ENCODE measurements around the gene TP53I13.

TP53I13 gene

DNA sequence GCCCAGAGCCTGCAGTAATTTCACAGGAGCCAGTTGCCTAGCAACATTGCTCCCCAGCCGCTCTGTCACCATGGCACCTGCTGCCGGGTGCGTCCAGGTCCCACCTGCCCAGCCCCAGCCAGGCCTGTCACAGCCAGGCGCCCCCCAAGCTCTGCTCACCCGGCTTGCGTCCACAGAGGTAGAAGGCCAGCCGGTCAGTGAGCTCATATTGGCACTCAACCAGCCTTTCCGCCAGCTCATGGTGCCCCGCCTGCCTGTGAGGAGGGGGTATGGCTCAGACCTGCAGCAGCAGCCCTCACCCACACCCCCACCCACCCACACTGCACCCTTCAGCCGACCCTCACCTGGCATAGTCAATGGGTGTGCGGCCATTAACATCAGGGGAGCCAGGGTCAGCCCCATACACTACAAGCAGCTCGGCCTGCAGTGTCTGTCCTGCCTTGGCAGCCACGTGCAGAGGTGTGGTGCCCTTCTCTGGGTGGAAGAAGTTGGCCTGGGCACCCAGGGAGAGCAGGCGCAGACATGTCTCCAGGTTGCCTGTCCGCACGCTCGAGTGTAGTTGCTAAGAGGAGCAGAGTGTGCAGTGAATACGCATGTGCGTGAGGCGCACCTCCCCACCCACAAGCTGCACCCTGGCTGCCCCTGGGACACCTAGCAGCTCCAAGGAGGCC lies 13.2 kb downstream of the TP53I13 start:
- POLR2A ChIA-PET, result interaction anchor here (0.6 to 2.0 kb wide), 4 partner anchors 10 to 223 kb away, joined by 3 to 14 read pairs (median 6); no protein-coding TSS in a partner anchor
- CTCF ChIA-PET, result interaction anchor here (0.6 to 5.9 kb wide), 13 partner anchors 11 to 1307 kb away, joined by 3 to 74 read pairs (median 5); partner anchors contain the start of genes ABHD15, ANKRD13B and TP53I13

DNA sequence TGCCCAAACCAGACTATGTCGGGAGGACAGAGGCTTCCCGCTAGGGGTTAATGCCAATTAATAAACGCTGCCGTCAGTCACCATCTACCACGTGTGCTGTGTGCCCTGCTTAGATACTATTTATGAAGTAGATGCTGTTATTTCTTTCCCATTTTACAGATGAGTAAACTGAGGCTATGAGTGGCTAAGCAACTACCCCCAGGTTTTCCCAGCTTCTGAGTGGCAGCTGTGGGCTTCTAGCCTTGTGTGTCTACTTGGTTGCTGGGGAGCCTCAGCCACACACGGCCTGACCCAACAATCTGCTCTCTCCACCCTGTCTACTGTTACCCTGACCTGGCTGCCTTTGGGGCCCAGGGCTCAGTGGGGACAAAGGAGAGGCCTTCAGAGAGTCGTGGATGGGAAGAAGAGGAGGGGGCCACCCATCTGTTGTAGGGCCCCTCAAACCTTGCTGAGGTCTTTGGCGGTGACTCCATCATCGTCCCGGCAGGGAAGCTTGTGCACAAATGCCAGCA lies 13.8 kb downstream of the TP53I13 start:
- no peak overlapping the region for H3K27ac ChIP-seq (ENCODE audit: extremely low read depth, low read depth, low read length)
- no peak overlapping the region for H3K4me3 ChIP-seq (ENCODE audit: low read depth, low read length)
- no peak for TF ChIP-seq ZFP3 (tag by site-specific recombination; IDR thresholded peaks at IDR 0.05; ENCODE audit: low read depth)
- TF ChIP-seq ZNF580 (tag by site-specific recombination; IDR thresholded peaks at IDR 0.05), result 0 out of 2 replicates have a peak, but pooled peaks have one; percentile 23
- ChIA-PET CTCF (interaction anchor here (0.6 to 5.9 kb wide), 9 partner anchors 9 to 1307 kb away, joined by 3 to 74 read pairs (median 5); partner anchors contain the start of genes ABHD15, ANKRD13B and TP53I13), POLR2A (interaction anchor here (2.0 kb wide), 1 partner anchor 9 kb away, joined by 14 read pairs; no protein-coding TSS in a partner anchor)
- H3K4me1 ChIP-seq (ENCODE audit: control insufficient read depth, insufficient read depth, low read length), result no peaks in the 10 kb centered on the region
- peaks cover 11 to 80% of the 10 kb centered on the region in 2 experiments; a peak in 2 of 3 replicates for H3K36me3 ChIP-seq (ENCODE audit: control insufficient read depth in 2 of 2, insufficient read depth in 1 of 2, low read length in 2 of 2)
- H3K9me3 ChIP-seq (ENCODE audit: control insufficient read depth, insufficient read depth, low read depth, low read length), result no peaks in the 10 kb centered on the region

More for the DNA sequence above, 13.2 kb downstream of the TP53I13 start:
- Histone ChIP-seq H3K4me1 (ENCODE audit: control insufficient read depth, insufficient read depth, low read length) (no peaks in the 10 kb centered on the region), H3K27ac (ENCODE audit: extremely low read depth, low read depth, low read length) (no peak overlapping the region), H3K4me3 (ENCODE audit: low read depth, low read length) (no peak overlapping the region), H3K9me3 (ENCODE audit: control insufficient read depth, insufficient read depth, low read depth, low read length) (no peaks in the 10 kb centered on the region), H3K36me3 (ENCODE audit: control insufficient read depth in 2 of 2, insufficient read depth in 1 of 2, low read length in 2 of 2) (peaks cover 11 to 83% of the 10 kb centered on the region in 2 experiments; a peak in 2 of 3 replicates)
- TF ChIP-seq, protein P1, sequence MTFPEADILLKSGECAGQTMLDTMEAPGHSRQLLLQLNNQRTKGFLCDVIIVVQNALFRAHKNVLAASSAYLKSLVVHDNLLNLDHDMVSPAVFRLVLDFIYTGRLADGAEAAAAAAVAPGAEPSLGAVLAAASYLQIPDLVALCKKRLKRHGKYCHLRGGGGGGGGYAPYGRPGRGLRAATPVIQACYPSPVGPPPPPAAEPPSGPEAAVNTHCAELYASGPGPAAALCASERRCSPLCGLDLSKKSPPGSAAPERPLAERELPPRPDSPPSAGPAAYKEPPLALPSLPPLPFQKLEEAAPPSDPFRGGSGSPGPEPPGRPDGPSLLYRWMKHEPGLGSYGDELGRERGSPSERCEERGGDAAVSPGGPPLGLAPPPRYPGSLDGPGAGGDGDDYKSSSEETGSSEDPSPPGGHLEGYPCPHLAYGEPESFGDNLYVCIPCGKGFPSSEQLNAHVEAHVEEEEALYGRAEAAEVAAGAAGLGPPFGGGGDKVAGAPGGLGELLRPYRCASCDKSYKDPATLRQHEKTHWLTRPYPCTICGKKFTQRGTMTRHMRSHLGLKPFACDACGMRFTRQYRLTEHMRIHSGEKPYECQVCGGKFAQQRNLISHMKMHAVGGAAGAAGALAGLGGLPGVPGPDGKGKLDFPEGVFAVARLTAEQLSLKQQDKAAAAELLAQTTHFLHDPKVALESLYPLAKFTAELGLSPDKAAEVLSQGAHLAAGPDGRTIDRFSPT (tag by site-specific recombination; IDR thresholded peaks at IDR 0.05), result 0 out of 2 replicates have a peak, but pooled peaks have one; percentile 13
- TF ChIP-seq ZNF610 (tag by site-specific recombination; IDR thresholded peaks at IDR 0.05; ENCODE audit: borderline replicate concordance), result no peak
- TF ChIP-seq GLIS1 (tag by site-specific recombination; IDR thresholded peaks at IDR 0.05), result 0 out of 2 replicates have a peak, but pooled peaks have one; percentile 15
- TF ChIP-seq ZEB2 (tag by site-specific recombination; IDR thresholded peaks at IDR 0.05), result no peak
- no peak for TF ChIP-seq SETDB1 (IDR thresholded peaks at IDR 0.05; ENCODE audit: insufficient read length, low read length)
- TF ChIP-seq ZNF138 (tag by site-specific recombination; IDR thresholded peaks at IDR 0.05; ENCODE audit: borderline replicate concordance), result no peak
- no peak for TF ChIP-seq ZNF514 (tag by site-specific recombination; IDR thresholded peaks at IDR 0.05)
- no peak for TF ChIP-seq RBAK (tag by site-specific recombination; IDR thresholded peaks at IDR 0.05)
- 0 out of 2 replicates have a peak, but pooled peaks have one; percentile 30 for TF ChIP-seq MYNN (tag by site-specific recombination; IDR thresholded peaks at IDR 0.05; ENCODE audit: borderline replicate concordance)
- no peak for TF ChIP-seq ZNF549 (tag by site-specific recombination; IDR thresholded peaks at IDR 0.05)
- TF ChIP-seq ZNF362 (tag by site-specific recombination; IDR thresholded peaks at IDR 0.05), result no peak
- TF ChIP-seq ZNF223 (tag by site-specific recombination; IDR thresholded peaks at IDR 0.05), result no peak

- H3K27ac ChIP-seq (ENCODE audit: extremely low read depth, low read depth, low read length), result no peak overlapping the region
- H3K4me1 ChIP-seq (ENCODE audit: control insufficient read depth, insufficient read depth, low read length), result 0 out of 2 replicates have a peak, but pooled peaks cover 2% of the 10 kb centered on the region
- ChIA-PET CTCF (interaction anchor here (0.7 to 5.9 kb wide), 3 partner anchors 9 to 348 kb away, joined by 3 to 74 read pairs (median 4); partner anchors contain the start of gene ANKRD13B), POLR2A (no interaction called here)
- no peak overlapping the region for H3K4me3 ChIP-seq (ENCODE audit: low read depth, low read length)
- H3K9me3 ChIP-seq (ENCODE audit: control insufficient read depth, insufficient read depth, low read depth, low read length), result no peaks in the 10 kb centered on the region
- peaks cover 11 to 75% of the 10 kb centered on the region in 2 experiments; a peak in 2 of 3 replicates for H3K36me3 ChIP-seq (ENCODE audit: control insufficient read depth in 2 of 2, insufficient read depth in 1 of 2, low read length in 2 of 2)
- TF ChIP-seq ZNF266 (tag by site-specific recombination; IDR thresholded peaks at IDR 0.05; ENCODE audit: low read depth) (no peak), ZNF2 (tag by site-specific recombination; IDR thresholded peaks at IDR 0.05) (no peak), ZNF202 (tag by site-specific recombination; IDR thresholded peaks at IDR 0.05; ENCODE audit: borderline replicate concordance) (no peak), ZNF704 (tag by site-specific recombination; IDR thresholded peaks at IDR 0.05) (no peak), PBX3 (CRISPR knock-in tag; IDR thresholded peaks at IDR 0.05) (no peak), ZXDB (tag by site-specific recombination; IDR thresholded peaks at IDR 0.05) (no peak)
- TF ChIP-seq, protein P2, sequence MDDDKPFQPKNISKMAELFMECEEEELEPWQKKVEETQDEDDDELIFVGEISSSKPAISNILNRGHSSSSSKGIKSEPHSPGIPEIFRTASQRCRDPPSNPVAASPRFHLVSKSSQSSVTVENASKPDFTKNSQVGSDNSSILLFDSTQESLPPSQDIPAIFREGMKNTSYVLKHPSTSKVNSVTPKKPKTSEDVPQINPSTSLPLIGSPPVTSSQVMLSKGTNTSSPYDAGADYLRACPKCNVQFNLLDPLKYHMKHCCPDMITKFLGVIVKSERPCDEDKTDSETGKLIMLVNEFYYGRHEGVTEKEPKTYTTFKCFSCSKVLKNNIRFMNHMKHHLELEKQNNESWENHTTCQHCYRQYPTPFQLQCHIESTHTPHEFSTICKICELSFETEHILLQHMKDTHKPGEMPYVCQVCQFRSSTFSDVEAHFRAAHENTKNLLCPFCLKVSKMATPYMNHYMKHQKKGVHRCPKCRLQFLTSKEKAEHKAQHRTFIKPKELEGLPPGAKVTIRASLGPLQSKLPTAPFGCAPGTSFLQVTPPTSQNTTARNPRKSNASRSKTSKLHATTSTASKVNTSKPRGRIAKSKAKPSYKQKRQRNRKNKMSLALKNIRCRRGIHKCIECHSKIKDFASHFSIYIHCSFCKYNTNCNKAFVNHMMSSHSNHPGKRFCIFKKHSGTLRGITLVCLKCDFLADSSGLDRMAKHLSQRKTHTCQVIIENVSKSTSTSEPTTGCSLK (tag by site-specific recombination; IDR thresholded peaks at IDR 0.05), result no peak
Measured at GRCh38 chr17:29582772-29583171, 14.3 kb downstream of the TP53I13 start.

All from HEK293 (cell line).